Measurements from ENCODE around the gene COQ5. TPM values are rescaled to one million over a fixed set of nuclear protein-coding genes. Genes with fewer than 3 reads are reported as not detected.
A peak's percentile ranks its signal among the peaks of the same experiment; 100 is the strongest.

COQ5 gene
- total RNA-seq, 1 donor from 2014 or later: 23.1 TPM

DNA sequence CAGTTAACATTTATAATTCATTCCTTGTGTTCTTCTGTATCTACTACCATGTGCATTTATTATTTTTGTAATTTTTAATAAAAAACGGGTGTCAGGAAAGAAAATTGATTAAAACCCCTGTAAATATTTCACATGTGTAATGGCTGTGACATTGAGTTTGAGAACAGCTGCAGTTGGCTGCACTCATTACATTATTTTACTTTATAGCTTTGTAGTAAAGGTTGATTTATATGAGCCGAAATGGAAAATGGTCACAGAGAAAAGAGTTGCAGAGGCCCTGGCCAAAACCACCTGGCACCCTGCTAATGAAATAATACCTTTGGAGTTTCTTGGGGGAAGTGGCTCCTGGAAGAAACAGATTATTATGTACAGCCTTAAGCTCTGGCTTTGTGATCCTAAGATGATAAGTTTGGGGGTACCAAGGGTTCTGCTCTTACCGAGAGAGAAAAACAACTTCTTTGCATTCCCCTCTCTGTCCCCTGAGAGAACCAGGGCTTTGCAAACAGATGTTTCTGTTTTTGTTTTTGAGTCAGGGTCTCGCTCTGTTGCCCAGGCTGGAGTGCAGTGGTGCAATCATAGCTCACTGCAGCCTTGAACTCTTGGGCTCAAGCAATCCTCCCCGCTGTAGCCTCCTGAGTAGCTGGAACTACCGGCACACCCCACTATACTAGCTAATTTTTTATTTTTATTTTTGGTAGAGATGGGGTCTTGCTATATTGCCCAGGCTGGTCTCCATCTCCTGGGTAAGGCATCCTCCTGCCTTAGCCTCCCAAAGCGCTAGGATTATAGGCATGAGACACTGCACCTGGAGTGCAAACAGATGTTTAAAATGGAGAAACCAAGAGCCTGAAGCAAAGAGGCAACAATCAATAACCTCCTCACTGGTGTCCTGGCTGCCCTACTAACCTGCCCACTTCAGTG is 42.7 kb downstream of the COQ5 start:
- DNase-seq (ENCODE audit: low spot score): no peak

DNA sequence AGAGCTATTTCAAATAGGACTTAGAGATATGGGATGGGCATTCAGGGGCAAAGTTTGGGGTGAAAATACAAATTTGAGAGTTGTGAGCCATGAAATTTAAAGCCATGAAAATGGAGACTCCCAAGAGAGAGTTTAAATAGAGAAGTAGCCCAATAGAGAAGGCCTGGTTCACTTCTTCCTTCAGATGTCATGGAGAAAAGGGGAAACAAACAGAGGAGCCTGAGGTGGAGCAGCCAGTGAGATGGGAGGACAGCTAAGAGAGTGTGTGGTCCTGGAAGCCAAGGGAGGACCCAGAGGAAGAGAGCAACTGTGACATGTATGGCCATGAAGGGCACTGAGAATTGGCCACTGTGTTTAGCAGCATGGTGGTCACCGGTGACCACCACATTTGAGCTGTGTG is 45.3 kb downstream of the COQ5 start:
- no peak for DNase-seq (ENCODE audit: low spot score)

DNA sequence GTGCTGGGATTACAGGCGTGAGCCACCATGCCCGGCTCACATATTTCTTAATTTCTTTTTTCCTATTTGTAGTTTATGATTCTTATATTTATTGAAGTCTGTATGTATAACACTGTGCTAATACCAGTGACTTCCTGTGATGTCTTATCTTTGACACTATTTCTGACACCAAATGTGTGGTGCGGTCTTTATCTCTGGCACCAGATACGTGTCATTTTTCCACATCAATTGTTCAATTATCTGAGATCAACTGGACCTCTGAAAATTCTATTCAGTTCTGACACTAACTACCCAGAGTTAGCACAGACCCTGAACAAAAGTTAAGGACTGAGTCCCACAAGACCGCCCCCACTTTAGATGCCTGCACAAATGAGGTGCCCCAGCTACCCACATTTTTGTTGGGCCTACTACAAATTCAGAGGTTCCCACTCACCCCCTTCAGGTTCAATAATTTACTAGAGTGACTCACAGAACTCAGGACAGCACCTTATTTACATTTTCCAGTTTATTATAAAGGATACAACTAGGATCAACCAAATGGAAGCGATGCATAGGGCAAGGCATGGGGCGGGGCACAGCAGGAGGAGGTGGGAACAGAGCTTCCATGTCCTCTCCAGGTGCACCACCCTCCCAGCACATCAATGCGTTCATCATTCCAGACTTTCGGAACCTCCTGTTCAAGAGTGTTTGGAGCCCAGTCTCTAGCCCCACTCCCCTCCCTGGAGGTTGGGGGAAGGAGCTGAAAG is 47.8 kb downstream of the COQ5 start:
- DNase-seq (ENCODE audit: low spot score): no peak

DNA sequence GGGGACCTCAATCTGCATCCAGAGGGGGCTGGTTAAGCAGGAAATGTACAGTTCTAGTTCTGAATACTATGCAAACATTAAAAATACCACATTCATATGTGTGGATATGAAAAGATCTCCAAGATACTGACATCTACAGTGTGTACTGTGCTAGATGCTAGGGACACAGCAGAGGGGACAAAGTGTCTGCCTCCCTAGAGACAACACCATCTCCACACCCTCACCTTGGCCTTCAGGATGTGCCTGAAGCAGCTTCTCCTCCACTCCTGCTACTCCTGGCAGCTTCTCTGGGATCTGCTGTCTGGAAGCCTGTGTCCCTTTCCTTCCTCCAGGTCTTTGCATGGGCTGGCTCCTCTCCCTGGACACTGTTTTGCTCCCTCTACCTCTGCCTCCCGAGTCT is 48.7 kb downstream of the COQ5 start:
- no peak for DNase-seq (ENCODE audit: low spot score)

DNA sequence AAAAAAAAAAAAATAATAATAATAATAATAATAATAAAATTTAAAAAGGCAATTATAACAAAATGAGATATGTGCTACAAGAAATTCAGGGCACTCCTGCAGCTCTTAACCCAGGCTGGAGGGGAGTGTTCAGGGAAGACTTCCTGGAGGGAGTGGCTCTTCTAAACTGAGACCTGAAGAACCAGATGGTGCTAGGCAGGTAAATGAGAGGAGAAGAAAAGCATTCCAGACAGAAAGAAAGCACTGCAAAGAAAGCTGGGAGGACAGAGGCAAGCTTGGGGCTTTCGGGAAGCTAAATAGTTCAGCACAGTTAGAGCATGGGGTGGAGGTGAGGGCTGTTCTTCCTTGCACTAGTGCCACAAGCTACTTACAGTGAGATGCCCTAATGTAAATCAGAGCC is 49.5 kb downstream of the COQ5 start:
- DNase-seq (ENCODE audit: low spot score): no peak

DNA sequence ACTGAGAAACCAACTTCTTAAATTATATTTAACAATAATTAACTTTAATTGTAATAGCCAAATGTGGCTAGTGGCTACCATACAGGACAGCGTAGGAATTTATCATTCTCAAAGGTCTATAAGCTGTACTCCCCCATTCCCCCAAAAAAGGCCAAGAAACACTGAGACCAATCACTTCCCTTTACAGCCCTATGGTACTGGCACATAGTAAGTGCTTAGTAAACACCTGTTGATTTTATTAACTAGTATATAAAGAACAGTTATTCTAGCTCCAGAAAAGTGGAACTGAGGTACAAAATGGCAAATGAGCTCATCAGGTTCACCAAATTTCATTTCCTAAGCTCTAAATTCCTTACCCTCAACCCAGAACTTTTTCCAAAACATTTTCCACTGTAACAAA is 53.3 kb downstream of the COQ5 start:
- no peak for DNase-seq (ENCODE audit: low spot score)

DNA sequence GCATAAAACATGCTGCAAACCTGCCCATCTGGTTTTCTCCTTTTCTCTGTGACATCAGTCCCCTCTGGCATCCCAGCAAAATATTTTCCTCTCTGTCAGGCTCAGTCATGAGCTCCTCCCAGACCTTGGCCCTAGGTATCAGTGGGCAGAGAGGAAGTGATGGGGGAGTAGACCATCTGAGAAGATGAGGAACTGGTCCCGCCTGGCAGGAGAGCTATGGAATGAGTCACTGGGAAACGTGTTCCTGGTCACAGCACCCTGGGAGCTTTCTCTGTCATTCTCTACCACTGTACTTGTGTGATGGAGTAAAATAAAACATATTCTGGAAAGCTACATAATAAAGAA is 54.4 kb downstream of the COQ5 start:
- peak; percentile 73 for DNase-seq (ENCODE audit: low spot score)

DNA sequence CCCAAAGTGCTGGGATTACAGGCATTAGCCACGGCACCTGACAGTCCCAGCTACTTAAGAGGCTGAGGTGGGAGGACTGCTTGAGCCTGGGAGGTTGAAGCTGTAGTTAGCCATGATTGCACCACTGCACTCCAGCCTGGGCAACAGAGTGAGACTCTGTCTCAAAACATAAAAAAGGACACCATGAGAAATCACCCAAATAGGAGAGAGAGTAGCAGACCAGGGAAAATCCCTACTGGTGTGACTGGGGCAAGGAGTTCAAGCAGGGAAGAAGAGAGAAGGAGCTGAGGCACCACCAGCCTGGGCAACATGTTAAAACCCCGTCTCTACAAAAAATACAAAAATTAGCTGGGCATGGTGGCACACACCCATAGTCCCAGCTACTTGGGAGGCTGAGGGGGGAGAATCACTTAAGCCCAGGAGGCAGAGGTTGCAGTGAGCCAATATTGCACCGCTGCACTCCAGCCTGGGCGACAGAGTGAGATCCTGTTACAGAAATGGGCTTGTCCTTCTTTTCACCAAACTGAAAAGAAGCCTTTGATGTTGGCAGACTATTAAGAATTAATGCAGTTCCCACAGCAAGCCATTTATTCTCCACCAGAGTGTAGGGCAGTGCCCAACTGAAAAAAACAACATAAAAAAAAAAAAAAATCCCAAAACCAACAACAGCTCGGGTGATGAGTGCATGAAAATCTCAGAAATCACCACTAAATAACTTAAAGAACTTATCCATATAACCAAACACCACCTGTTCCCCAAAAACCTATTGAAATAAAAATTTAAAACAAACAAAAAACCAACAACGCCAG is 54.9 kb downstream of the COQ5 start:
- no peak for DNase-seq (ENCODE audit: low spot score)

DNA sequence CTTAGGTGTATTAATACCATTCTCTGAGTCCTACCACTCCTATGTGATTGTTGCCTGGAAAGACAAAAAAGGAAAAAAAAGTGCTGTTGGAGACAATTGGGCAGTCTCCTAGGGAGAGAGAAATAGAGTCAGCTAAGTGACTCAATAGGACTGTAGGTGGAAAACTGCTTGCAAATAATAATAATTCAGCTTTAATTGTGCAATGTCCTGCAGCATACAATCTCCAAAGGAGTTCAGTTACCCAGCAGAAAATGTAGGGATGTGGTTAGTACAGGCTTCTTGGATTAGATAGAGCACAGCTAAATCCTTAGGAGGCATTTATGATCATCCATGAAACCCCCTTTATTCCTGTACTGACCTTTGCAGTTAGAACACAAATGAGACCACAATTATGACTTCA is 56.4 kb downstream of the COQ5 start:
- no peak for DNase-seq (ENCODE audit: low spot score)

DNA sequence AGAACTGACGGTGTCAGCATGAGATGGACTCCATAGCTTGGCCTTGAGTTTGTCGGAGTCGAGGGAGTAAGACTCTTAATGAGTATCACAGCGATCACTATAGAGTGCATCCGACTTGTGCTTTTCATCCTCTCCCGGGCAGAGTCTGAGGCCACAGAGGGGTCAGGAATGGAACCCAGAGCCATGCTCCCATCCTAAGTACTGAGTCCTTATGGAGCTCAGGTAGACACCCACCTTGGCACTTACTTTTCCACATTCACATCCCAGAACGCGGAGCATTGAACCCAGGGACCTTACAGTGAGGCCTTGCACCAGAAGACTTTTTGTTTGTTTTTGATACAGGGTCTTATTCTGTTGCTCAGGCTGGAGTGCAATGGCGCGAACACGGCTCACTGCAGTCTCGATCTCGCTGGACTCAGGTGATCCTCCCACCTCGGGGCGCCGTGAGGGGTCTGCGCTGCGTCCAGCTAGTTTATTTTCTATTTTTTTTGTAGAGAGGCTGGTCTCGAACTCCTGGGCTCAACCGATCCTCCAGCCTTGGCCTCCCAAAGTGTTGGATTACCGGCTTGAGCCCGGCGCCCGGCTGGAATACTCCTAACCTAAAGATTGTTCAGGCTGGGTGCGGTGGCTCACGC is 58.7 kb downstream of the COQ5 start:
- peak; percentile 40 for DNase-seq (ENCODE audit: low spot score)

DNA sequence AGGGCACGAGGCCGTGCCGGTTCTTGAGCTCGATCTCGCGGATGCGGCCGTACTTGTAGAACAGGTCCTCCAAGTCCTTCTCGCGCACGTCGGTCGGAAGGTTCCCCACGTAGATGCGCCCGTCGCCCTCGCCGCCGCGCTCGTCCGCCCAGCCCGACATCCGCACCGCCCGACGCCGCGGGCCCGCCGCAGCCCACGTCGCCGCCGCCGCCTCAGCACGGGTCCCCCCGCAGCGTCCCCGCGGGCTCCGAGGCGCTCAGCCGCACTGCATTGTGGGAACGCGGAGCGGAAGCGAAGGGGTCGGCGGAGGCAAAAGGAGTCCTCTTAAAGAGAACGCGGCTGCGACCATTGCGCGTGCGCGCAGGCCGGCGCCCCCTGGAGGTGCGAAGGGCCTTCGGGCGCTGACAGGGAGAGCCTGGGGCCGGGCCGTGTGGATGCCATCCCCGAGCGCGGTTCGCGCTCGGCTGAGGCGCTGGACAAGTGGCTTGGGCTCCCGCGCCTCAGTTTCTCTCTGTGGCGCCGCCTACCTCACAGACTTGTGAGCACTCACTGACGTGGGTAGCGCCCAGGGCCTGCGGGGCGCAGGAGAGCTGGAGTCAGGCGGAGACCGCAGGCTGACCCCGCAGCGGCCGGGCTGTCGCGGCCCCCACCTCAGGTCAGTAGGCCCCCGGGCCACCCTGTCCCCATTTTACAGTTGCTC is 59.4 kb downstream of the COQ5 start, which contains the start of gene SRSF9:
Gene SRSF9, minus strand, starts transcription at position 299 of the 700 bp plus-strand sequence. Its CDS starts 139 bp downstream, at position 160.
- DNase-seq (ENCODE audit: low spot score): peak; percentile 98

DNA sequence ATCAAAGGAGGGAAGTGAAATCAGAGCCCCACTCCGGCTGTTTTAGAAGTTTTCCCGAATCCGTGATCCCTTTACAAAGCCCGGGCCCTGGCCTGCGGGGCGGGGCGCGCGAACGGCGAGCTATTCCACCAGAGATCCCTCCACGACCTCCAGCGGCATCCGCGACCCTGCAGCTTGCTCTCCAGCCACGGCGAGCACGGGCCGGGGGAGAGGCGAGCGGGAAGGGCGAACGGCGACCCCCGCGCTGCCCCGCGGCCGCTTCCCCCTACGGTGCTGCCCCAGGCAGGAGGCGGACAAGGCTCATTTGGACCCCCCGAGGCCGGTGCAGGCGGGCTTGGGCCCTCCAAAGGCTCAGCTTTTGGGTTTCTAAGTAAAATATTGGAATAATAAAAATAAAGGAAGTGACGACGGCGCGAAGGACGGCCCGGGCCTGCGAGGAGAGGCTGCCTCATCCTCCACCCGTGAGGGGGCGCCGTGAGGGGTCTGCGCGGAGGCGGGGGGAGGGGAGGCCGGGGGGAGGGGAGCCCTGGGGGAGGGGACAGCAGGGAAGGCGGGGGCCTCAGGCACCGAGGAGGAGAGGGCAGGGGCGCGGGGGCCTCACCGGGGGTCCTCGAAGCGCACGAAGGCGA is 60.0 kb downstream of the COQ5 start:
- peak; percentile 43 for DNase-seq (ENCODE audit: low spot score)

DNA sequence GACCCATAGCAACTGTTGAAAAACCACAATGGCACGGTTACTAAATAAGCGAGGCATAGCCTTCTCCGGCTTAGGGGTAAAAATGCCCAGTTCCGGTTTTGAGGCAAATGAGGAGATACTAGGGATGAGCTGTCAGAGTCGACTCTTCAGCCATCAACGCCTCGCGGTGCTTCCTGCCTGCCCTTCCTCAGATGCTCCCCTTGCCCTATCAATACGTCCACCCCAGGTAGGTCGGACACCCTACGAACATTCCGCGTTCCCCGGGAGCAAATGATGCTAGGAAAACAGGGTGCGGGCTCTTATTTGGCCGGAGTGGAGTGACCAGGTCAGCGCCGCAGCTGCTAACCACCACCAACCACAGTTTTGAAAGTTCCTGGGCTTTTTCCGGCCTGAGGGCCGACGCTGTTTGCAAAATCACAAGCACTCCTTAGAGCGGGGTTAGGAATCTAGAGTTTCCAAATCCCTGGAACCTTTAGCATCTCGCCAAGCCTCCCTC is 60.6 kb downstream of the COQ5 start:
- peak; percentile 43 for DNase-seq (ENCODE audit: low spot score)

DNA sequence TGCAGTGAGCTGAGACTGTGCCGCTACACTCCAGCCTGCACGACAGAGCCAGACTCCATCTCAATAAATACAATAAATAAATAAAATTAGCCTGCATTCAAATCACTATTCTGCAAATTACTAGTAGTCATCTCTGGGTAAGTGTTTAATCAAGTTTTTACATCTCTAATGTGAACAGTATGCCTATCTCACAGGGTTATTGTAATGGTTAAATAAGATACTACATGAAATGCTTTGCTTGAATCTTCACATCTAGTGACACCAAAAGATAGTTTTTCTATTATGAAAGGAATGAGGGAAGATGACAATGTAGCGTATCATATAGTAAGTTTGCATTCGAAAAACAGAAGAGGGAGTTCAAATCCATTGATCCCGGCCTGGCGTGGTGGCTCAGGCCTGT is 61.5 kb downstream of the COQ5 start:
- DNase-seq (ENCODE audit: low spot score): no peak

DNA sequence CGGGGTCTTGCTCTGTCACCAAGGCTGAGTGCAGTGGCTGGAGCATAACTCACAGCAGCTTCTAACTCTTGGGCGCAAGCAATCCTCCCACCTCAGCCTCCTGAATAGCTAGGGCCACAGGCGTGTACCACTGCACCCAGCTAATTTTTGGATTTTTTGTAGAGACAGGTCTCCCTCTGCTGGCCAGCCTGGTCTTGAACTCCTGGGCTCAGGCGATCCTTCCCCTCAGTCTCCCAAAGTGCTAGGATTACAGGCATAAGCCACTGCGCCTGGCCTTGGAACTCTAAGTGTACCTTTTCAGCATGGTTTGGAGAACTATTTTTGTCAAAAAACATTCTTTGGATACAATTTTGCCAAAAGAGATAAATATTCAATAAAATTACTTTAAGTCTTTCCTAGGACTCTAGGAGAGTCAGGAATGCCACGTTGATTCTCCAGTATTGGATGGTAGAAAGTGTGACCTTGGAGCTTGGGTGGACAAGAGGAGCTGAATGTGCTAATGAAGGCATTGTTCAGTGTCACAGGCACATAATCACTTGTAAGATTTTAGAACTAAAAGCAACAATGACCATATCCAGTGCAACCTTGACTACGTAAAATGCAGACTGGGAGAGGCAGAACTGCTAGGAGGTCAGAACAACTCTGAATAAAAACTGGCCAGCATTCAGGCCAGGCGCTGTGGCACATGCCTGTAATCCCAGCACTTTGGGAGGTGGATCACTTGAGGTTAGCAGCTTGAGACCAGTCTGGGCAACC is 62.2 kb downstream of the COQ5 start:
- DNase-seq (ENCODE audit: low spot score): peak; percentile 42

DNA sequence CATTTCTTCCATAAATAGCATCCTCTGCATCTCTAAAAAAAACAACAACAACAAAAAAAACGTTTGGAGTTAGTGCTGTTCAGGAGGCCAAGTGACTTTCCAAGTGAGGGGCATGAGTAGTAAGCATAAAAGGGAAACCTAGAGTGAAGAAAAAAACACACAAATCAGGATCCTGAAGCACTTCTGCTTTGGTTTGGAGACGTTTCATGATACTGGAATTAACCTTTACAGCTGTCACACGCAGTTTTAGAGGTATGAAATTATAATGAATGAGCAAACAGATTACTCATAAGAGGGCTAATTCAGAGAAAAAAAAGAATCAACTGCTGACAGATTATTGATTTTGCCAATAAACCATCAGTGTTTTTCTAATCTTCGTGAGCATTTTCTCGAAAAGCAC is 63.2 kb downstream of the COQ5 start:
- no peak for DNase-seq (ENCODE audit: low spot score)

DNA sequence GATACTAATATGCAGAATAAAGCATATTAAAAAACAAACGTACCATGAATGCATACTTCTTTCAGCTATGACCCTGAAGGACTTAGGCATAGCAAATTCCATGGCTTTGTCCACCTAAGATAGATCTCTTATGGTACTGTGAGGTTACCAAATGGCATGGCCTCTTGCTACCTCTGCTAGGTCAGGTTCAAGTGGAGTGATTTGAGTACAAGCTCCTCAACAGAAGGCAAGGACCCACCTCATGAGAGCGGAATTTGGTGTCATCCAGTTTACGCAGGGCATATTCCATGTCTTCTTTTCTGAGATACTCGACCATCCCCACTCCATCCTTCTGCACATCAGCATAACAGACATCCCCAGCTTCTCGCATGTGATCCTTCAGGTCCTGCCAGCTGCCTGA is 65.2 kb downstream of the COQ5 start:
- no peak for DNase-seq (ENCODE audit: low spot score)

DNA sequence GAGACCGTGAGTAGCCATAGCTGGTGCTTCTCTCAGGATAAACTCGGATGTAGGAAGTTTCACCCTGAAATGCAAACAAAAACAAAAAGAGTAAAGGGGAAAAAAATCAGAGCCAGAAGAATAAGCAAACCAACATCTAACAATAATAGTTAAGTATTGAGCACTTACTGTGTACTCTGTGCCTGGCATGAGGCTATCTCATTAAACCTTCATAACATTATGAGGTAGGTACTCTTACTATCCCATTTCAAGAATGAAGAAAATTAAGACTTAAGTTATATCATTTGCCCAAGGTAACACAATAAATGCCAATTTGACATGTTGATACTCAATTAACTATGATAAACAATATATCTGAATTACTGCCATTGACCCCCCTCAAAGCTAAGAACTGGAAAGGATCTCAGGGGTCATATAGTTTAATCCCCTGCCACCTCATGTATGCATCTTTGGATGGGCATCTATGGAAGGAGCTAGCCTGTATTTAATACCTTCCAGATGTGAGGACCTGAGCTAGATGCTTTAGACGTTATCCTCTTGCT is 66.8 kb downstream of the COQ5 start:
- DNase-seq (ENCODE audit: low spot score): no peak

DNA sequence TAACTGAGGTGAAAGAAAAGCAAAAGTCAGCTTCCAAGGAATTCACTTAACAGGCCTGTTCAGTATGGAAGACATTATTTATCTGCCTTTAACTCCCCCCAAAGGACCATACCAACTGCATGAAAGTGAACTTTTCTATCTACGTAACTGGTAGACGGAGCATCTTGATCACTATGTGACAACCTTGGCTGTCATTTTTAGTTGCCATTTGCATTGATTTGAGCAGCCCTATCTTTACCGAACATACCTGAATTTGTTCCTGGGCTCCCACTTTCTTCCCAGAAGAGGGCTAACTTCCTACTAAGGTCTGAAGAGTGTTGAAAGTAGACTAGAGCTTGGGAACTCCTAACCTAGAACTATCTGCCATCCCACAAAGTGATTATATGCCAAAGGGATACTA is 68.8 kb downstream of the COQ5 start:
- DNase-seq (ENCODE audit: low spot score): no peak

All from umbilical cord (tissue), 2 donors.